Measurements from ENCODE around the gene SDR42E2. TPM values are rescaled to one million over a fixed set of nuclear protein-coding genes. Genes with fewer than 3 reads are reported as not detected.

Gene SDR42E2
- total and polyA plus RNA-seq, 10 of the 15 experiments (the other 5 are each of a cell fraction or from before 2014, with no cell fraction given), result 0.01 to 0.09 (median 0.08) TPM; not detected in 4

DNA sequence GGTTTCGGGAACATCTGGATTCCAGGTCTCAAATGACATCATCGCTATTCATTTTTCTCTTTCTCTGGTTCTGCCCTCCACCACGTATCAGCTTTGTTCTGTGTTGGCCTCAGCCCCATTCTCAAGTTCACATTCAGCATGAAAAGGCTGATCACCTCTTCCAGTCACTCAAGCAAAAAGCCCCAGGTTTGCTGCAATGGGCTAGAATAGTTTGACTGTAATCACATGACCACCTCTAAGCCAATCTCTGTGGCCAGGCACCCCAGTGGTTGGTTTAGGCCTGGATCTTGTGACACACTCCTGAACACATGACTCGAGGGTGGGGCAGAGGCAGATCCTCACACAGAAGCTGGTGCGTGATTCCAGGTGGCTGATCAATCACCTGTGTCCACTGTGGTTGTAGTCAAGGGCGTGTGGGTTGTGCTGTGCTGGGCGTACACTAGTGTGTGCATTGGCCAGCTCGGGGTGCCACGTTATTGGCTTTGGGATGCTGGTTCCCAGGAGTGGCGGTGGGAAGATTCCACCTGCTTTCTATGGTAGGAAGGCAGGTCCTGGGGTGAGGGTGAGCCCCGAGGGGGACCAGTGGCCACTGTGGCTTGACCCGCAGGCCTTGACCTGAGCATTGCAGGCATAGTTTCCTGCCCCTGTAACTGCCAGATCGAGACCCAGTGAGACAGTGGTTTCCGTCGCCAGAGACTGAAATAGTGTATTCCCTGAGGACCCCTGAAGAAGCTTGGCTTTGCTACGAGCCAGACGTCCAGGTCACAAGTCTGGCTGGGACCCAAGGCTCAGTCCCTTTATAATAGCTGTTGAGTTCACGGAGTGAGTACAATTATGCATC, 55.8 kb downstream of the SDR42E2 start (continued):
- TF ChIP-seq EGR1 (IDR thresholded peaks at IDR 0.05; ENCODE audit: borderline replicate concordance in 1 of 2, low read depth in 2 of 2, low read length in 2 of 2) (no peak), BCL11A (IDR thresholded peaks at IDR 0.05; ENCODE audit: low read depth, low read length) (no peak; the same call in 1 of the 2 replicates), CREB1 (IDR thresholded peaks at IDR 0.05; ENCODE audit: low read depth) (0 out of 2 replicates have a peak, but pooled peaks have one; percentile 7), RELA (IDR thresholded peaks at IDR 0.05; ENCODE audit: borderline replicate concordance, partially characterized antibody) (no peak), NFYA (IDR thresholded peaks at IDR 0.05; ENCODE audit: borderline replicate concordance, low read depth, low read length) (no peak), SREBF2 (IDR thresholded peaks at IDR 0.05; ENCODE audit: low read length) (no peak), FOXM1 (IDR thresholded peaks at IDR 0.05; ENCODE audit: low read depth, low read length) (no peak), ESRRA (IDR thresholded peaks at IDR 0.05; ENCODE audit: low read length) (no peak), GATAD2B (conservative IDR thresholded peaks at IDR 0.05; ENCODE audit: low read depth) (0 out of 2 replicates have a peak, but pooled peaks have one; percentile 54), ATF7 (IDR thresholded peaks at IDR 0.05; ENCODE audit: low read depth) (peak; percentile 97), MTA3 (IDR thresholded peaks at IDR 0.05; ENCODE audit: borderline replicate concordance, low read length) (no peak), BRCA1 (IDR thresholded peaks at IDR 0.05; ENCODE audit: low read depth, low read length) (no peak)
- TF ChIP-seq, protein P1, sequence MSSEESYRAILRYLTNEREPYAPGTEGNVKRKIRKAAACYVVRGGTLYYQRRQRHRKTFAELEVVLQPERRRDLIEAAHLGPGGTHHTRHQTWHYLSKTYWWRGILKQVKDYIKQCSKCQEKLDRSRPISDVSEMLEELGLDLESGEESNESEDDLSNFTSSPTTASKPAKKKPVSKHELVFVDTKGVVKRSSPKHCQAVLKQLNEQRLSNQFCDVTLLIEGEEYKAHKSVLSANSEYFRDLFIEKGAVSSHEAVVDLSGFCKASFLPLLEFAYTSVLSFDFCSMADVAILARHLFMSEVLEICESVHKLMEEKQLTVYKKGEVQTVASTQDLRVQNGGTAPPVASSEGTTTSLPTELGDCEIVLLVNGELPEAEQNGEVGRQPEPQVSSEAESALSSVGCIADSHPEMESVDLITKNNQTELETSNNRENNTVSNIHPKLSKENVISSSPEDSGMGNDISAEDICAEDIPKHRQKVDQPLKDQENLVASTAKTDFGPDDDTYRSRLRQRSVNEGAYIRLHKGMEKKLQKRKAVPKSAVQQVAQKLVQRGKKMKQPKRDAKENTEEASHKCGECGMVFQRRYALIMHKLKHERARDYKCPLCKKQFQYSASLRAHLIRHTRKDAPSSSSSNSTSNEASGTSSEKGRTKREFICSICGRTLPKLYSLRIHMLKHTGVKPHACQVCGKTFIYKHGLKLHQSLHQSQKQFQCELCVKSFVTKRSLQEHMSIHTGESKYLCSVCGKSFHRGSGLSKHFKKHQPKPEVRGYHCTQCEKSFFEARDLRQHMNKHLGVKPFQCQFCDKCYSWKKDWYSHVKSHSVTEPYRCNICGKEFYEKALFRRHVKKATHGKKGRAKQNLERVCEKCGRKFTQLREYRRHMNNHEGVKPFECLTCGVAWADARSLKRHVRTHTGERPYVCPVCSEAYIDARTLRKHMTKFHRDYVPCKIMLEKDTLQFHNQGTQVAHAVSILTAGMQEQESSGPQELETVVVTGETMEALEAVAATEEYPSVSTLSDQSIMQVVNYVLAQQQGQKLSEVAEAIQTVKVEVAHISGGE (CRISPR knock-in tag; IDR thresholded peaks at IDR 0.05), result no peak
- TF ChIP-seq, protein P2, sequence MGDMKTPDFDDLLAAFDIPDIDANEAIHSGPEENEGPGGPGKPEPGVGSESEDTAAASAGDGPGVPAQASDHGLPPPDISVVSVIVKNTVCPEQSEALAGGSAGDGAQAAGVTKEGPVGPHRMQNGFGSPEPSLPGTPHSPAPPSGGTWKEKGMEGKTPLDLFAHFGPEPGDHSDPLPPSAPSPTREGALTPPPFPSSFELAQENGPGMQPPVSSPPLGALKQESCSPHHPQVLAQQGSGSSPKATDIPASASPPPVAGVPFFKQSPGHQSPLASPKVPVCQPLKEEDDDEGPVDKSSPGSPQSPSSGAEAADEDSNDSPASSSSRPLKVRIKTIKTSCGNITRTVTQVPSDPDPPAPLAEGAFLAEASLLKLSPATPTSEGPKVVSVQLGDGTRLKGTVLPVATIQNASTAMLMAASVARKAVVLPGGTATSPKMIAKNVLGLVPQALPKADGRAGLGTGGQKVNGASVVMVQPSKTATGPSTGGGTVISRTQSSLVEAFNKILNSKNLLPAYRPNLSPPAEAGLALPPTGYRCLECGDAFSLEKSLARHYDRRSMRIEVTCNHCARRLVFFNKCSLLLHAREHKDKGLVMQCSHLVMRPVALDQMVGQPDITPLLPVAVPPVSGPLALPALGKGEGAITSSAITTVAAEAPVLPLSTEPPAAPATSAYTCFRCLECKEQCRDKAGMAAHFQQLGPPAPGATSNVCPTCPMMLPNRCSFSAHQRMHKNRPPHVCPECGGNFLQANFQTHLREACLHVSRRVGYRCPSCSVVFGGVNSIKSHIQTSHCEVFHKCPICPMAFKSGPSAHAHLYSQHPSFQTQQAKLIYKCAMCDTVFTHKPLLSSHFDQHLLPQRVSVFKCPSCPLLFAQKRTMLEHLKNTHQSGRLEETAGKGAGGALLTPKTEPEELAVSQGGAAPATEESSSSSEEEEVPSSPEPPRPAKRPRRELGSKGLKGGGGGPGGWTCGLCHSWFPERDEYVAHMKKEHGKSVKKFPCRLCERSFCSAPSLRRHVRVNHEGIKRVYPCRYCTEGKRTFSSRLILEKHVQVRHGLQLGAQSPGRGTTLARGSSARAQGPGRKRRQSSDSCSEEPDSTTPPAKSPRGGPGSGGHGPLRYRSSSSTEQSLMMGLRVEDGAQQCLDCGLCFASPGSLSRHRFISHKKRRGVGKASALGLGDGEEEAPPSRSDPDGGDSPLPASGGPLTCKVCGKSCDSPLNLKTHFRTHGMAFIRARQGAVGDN (IDR thresholded peaks at IDR 0.05), result peak; percentile 58; the same call in 1 of the 2 replicates
- TF ChIP-seq, protein P3, sequence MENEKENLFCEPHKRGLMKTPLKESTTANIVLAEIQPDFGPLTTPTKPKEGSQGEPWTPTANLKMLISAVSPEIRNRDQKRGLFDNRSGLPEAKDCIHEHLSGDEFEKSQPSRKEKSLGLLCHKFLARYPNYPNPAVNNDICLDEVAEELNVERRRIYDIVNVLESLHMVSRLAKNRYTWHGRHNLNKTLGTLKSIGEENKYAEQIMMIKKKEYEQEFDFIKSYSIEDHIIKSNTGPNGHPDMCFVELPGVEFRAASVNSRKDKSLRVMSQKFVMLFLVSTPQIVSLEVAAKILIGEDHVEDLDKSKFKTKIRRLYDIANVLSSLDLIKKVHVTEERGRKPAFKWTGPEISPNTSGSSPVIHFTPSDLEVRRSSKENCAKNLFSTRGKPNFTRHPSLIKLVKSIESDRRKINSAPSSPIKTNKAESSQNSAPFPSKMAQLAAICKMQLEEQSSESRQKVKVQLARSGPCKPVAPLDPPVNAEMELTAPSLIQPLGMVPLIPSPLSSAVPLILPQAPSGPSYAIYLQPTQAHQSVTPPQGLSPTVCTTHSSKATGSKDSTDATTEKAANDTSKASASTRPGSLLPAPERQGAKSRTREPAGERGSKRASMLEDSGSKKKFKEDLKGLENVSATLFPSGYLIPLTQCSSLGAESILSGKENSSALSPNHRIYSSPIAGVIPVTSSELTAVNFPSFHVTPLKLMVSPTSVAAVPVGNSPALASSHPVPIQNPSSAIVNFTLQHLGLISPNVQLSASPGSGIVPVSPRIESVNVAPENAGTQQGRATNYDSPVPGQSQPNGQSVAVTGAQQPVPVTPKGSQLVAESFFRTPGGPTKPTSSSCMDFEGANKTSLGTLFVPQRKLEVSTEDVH (IDR thresholded peaks at IDR 0.05; ENCODE audit: low read depth, partially characterized antibody), result no peak

All from GM12878 (cell line).